Measurements from ENCODE around the gene C16orf90. TPM values are rescaled to one million over a fixed set of nuclear protein-coding genes. Genes with fewer than 3 reads are reported as not detected.
A peak's percentile ranks its signal among the peaks of the same experiment; 100 is the strongest.

The C16orf90 gene
- total RNA-seq, 1 donor: not detected

DNA sequence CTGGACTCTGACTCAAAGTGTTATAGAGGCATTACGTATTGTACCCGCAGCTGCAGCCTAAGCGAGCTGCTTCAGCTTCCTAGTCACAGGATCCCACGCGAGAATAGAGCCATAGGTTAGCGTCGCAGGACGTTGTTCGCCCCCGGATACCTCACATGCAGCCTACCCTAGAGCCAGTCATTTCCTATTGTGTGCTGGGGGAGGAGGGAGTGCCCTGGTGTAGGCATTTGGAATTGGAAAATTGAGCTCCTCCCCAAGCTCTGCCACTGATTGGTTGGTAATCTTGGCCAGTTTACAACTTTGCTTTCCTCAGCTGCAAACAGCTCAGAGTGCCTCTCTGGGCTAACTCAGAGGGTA, 51.3 kb downstream of the C16orf90 start:
- TF ChIP-seq, protein P1, sequence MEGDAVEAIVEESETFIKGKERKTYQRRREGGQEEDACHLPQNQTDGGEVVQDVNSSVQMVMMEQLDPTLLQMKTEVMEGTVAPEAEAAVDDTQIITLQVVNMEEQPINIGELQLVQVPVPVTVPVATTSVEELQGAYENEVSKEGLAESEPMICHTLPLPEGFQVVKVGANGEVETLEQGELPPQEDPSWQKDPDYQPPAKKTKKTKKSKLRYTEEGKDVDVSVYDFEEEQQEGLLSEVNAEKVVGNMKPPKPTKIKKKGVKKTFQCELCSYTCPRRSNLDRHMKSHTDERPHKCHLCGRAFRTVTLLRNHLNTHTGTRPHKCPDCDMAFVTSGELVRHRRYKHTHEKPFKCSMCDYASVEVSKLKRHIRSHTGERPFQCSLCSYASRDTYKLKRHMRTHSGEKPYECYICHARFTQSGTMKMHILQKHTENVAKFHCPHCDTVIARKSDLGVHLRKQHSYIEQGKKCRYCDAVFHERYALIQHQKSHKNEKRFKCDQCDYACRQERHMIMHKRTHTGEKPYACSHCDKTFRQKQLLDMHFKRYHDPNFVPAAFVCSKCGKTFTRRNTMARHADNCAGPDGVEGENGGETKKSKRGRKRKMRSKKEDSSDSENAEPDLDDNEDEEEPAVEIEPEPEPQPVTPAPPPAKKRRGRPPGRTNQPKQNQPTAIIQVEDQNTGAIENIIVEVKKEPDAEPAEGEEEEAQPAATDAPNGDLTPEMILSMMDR (IDR thresholded peaks at IDR 0.05; ENCODE audit: insufficient read depth, low read length): no peak
- DNase-seq (ENCODE audit: low read depth): peak; percentile 78
- H3K4me3 ChIP-seq (ENCODE audit: low read depth, low read length): peak overlapping the region; percentile 80

Small RNA genes within 50 kb of the gene (small RNA-seq; reads per million reads assigned to genes)
- not detected for gene MIR6126

Other genes starting within 250 kb of the C16orf90 start
- gene MEFV, start 238.9 kb downstream of the C16orf90 start, total RNA-seq (ENCODE audit: low replicate concordance): under 0.01 TPM in 1 of 2 replicates, not detected in the other
- 30.6 and 95.5 TPM in 2 replicates for gene ZNF263, start 212.0 kb downstream of the C16orf90 start, total RNA-seq (ENCODE audit: low replicate concordance)
- gene TIGD7, start 190.1 kb downstream of the C16orf90 start, total RNA-seq (ENCODE audit: low replicate concordance): 1.9 and 6.4 TPM in 2 replicates
- gene ZNF75A, start 190.0 kb downstream of the C16orf90 start, total RNA-seq (ENCODE audit: low replicate concordance): 14.6 and 23.6 TPM in 2 replicates
- gene OR2C1, start 139.6 kb downstream of the C16orf90 start, total RNA-seq (ENCODE audit: low replicate concordance): 0.09 TPM in 1 of 2 replicates, not detected in the other
- 9.0 and 12.7 TPM in 2 replicates for gene ZSCAN32, start 94.5 kb downstream of the C16orf90 start, total RNA-seq (ENCODE audit: low replicate concordance)
- gene ZNF174, start 94.3 kb downstream of the C16orf90 start, total RNA-seq (ENCODE audit: low replicate concordance): 8.0 TPM in 2 replicates
- 2.5 and 2.8 TPM in 2 replicates for gene ZNF597, start 52.0 kb downstream of the C16orf90 start, total RNA-seq (ENCODE audit: low replicate concordance)
- 13.0 and 16.6 TPM in 2 replicates for gene NAA60, start 51.8 kb downstream of the C16orf90 start, total RNA-seq (ENCODE audit: low replicate concordance)
- gene CLUAP1, start 5.5 kb upstream of the C16orf90 start, total RNA-seq (ENCODE audit: low replicate concordance): 20.9 and 105 TPM in 2 replicates
- not detected in 2 replicates for gene NLRC3, start 81.9 kb upstream of the C16orf90 start, total RNA-seq (ENCODE audit: low replicate concordance)
- 4.3 and 7.0 TPM in 2 replicates for gene SLX4, start 116.1 kb upstream of the C16orf90 start, total RNA-seq (ENCODE audit: low replicate concordance)
- gene DNASE1, start 159.2 kb upstream of the C16orf90 start, total RNA-seq (ENCODE audit: low replicate concordance): 5.8 and 11.8 TPM in 2 replicates
- gene TRAP1, start 222.0 kb upstream of the C16orf90 start, total RNA-seq (ENCODE audit: low replicate concordance): 43.6 and 66.0 TPM in 2 replicates